NT2/D1 (cell line): Measurements from ENCODE around the gene OR2AG1.
"Not testable (repeated sequence)": the region's sequence is repeated elsewhere in the genome, so short reads cannot be mapped to it uniquely, and the experiment has no call there.

Experiments used
- DNase-seq: peaks from one replicate; pipeline ENCODE4 v3.0.0-alpha.2; 2011; ENCODE audit warnings: low read depth, low spot score
- H3K27me3 ChIP-seq: 2 replicates; pipeline ENCODE4 v1.6.0; 2011; ENCODE audit warnings: mild to moderate bottlenecking; ENCODE audit not compliant: insufficient read length, insufficient read depth
- H3K36me3 ChIP-seq: 2 replicates; pipeline ENCODE4 v1.6.1; 2011; ENCODE audit warnings: mild to moderate bottlenecking, low read length, mixed read lengths; ENCODE audit not compliant: insufficient read depth, insufficient read length
- H3K4me1 ChIP-seq: 2 replicates; pipeline ENCODE4 v1.5.1; 2011; ENCODE audit not compliant: insufficient read depth, insufficient read length
- H3K4me3 ChIP-seq: 2 replicates; pipeline ENCODE4 v1.5.1; 2011; ENCODE audit warnings: low read depth; ENCODE audit not compliant: insufficient read length
- H3K9ac ChIP-seq: 2 replicates; pipeline ENCODE4 v1.6.0; 2011; ENCODE audit warnings: low read depth; ENCODE audit not compliant: insufficient read length
- H3K9me3 ChIP-seq: 2 replicates; pipeline ENCODE4 v1.5.1; 2011; ENCODE audit warnings: mild to moderate bottlenecking, low read length; ENCODE audit not compliant: insufficient read depth
- SUZ12 ChIP-seq: IDR thresholded peaks from 2 replicates; pipeline ENCODE4 v1.6.1; 2011; ENCODE audit not compliant: insufficient read length, insufficient read depth; ENCODE audit errors: extremely low read depth
- YY1 ChIP-seq: IDR thresholded peaks from 2 replicates; pipeline ENCODE4 v1.6.1; 2011; ENCODE audit not compliant: insufficient read length, insufficient read depth
- ZNF274 ChIP-seq: IDR thresholded peaks from 2 replicates; pipeline ENCODE4 v1.6.1; 2011; ENCODE audit warnings: mild to moderate bottlenecking, low read depth, low read length

The OR2AG1 gene

GRCh38 chr11:6799402-6799801, 16.6 kb downstream of the OR2AG1 start, which contains the start of gene OR6A2:
Gene OR6A2 (minus strand): TSS chr11:6799689. CDS start chr11:6795708, 3,981 bp downstream.
- Histone ChIP-seq H3K27me3 (no peaks in the 10 kb centered on the region), H3K36me3 (no peaks in the 10 kb centered on the region), H3K9ac (no peak within 1 kb of the TSS), H3K4me3 (no peak within 1 kb of the TSS), H3K9me3 (peaks cover 27% of the 10 kb centered on the region), H3K4me1 (peaks cover 3% of the 10 kb centered on the region)
- no peak for DNase-seq
- TF ChIP-seq SUZ12 (no peak), ZNF274 (no peak), YY1 (no peak)

- H3K9me3 ChIP-seq: peaks cover 33% of the 10 kb centered on the region
- H3K36me3 ChIP-seq, H3K27me3 ChIP-seq, H3K4me1 ChIP-seq, H3K9ac ChIP-seq, H3K4me3 ChIP-seq: not testable (repeated sequence)
- peak; percentile 73 for DNase-seq
Measured at GRCh38 chr11:6801075-6801474, 18.3 kb downstream of the OR2AG1 start.

- H3K36me3 ChIP-seq: no peaks in the 10 kb centered on the region
- H3K4me1 ChIP-seq: no peaks in the 10 kb centered on the region
- DNase-seq: peak; percentile 44
Measured at GRCh38 chr11:6812390-6813005, 29.7 kb downstream of the OR2AG1 start.

GRCh38 chr11:6813656-6814055, 30.8 kb downstream of the OR2AG1 start:
- Histone ChIP-seq H3K9me3 (peaks cover 9% of the 10 kb centered on the region; the same call in 1 of the 2 replicates), H3K27me3 (no peaks in the 10 kb centered on the region), H3K4me3 (no peak overlapping the region), H3K36me3 (no peaks in the 10 kb centered on the region), H3K4me1 (no peaks in the 10 kb centered on the region), H3K9ac (no peak overlapping the region)
- no peak for TF ChIP-seq YY1
- no peak for TF ChIP-seq ZNF274
- no peak for TF ChIP-seq SUZ12
- no peak for DNase-seq

More at GRCh38 chr11:6812390-6813005, 29.7 kb downstream of the OR2AG1 start:
- no peak overlapping the region for H3K4me3 ChIP-seq
- H3K9me3 ChIP-seq: no peaks in the 10 kb centered on the region
- no peaks in the 10 kb centered on the region for H3K27me3 ChIP-seq
- no peak for TF ChIP-seq ZNF274
- TF ChIP-seq YY1: no peak
- no peak for TF ChIP-seq SUZ12
- no peak overlapping the region for H3K9ac ChIP-seq

GRCh38 chr11:6817694-6818093, 34.9 kb downstream of the OR2AG1 start:
- Histone ChIP-seq H3K36me3 (no peaks in the 10 kb centered on the region), H3K9ac (no peak overlapping the region), H3K27me3 (no peaks in the 10 kb centered on the region), H3K4me3 (no peak overlapping the region), H3K4me1 (no peaks in the 10 kb centered on the region), H3K9me3 (peaks cover 16% of the 10 kb centered on the region; the same call in 1 of the 2 replicates)
- TF ChIP-seq YY1 (no peak), ZNF274 (no peak), SUZ12 (no peak)
- peak; percentile 32 for DNase-seq

GRCh38 chr11:6818967-6819366, 36.1 kb downstream of the OR2AG1 start:
- TF ChIP-seq SUZ12 (no peak), ZNF274 (no peak), YY1 (no peak)
- Histone ChIP-seq H3K4me1 (no peaks in the 10 kb centered on the region), H3K4me3 (no peak overlapping the region), H3K9me3 (peaks cover 16% of the 10 kb centered on the region; the same call in 1 of the 2 replicates), H3K27me3 (no peaks in the 10 kb centered on the region), H3K36me3 (no peaks in the 10 kb centered on the region), H3K9ac (no peak overlapping the region)
- DNase-seq: no peak

- TF ChIP-seq ZNF274 (no peak), SUZ12 (no peak), YY1 (no peak)
- no peak for DNase-seq
Measured at GRCh38 chr11:6824136-6824823, 41.5 kb downstream of the OR2AG1 start.

GRCh38 chr11:6825231-6825744, 42.5 kb downstream of the OR2AG1 start:
- H3K4me3 ChIP-seq: no peak overlapping the region
- H3K9ac ChIP-seq: no peak overlapping the region
- no peaks in the 10 kb centered on the region for H3K27me3 ChIP-seq
- H3K9me3 ChIP-seq: no peaks in the 10 kb centered on the region
- no peaks in the 10 kb centered on the region for H3K36me3 ChIP-seq
- no peak for DNase-seq
- TF ChIP-seq ZNF274 (no peak), YY1 (no peak), SUZ12 (no peak)
- H3K4me1 ChIP-seq: no peaks in the 10 kb centered on the region

More at GRCh38 chr11:6824136-6824823, 41.5 kb downstream of the OR2AG1 start:
- Histone ChIP-seq H3K9me3 (no peaks in the 10 kb centered on the region), H3K9ac (no peak overlapping the region), H3K4me3 (no peak overlapping the region), H3K4me1 (no peaks in the 10 kb centered on the region), H3K36me3 (no peaks in the 10 kb centered on the region), H3K27me3 (no peaks in the 10 kb centered on the region)
